Measurements from ENCODE around the gene ALPK3.

Gene ALPK3

GRCh38 chr15:84799511-84800187 is 17.5 kb upstream of the ALPK3 start:
- DNase-seq, result no peak

- DNase-seq, result no peak
Observed at GRCh38 chr15:84800365-84800806, 16.8 kb upstream of the ALPK3 start.

- DNase-seq, result no peak
Observed at GRCh38 chr15:84804005-84804900, 12.9 kb upstream of the ALPK3 start.

- no peak for DNase-seq
Observed at GRCh38 chr15:84805221-84805620, 11.9 kb upstream of the ALPK3 start.

- no peak for DNase-seq
Observed at GRCh38 chr15:84807228-84807627, 9.9 kb upstream of the ALPK3 start.

GRCh38 chr15:84810073-84810840 is 6.9 kb upstream of the ALPK3 start:
- no peak for DNase-seq

GRCh38 chr15:84811151-84811550 is 6.0 kb upstream of the ALPK3 start:
- no peak for DNase-seq

- no peak for DNase-seq
Observed at GRCh38 chr15:84811828-84812227, 5.3 kb upstream of the ALPK3 start.

GRCh38 chr15:84812842-84813241 is 4.3 kb upstream of the ALPK3 start:
- no peak for DNase-seq

GRCh38 chr15:84813435-84813834 is 3.7 kb upstream of the ALPK3 start:
- DNase-seq, result no peak

- DNase-seq, result no peak
Observed at GRCh38 chr15:84813931-84814330, 3.2 kb upstream of the ALPK3 start.

- DNase-seq, result no peak
Observed at GRCh38 chr15:84814916-84815315, 2.2 kb upstream of the ALPK3 start.

- no peak for DNase-seq
Observed at GRCh38 chr15:84817466-84818081, 418 bp downstream of the ALPK3 start.

GRCh38 chr15:84818261-84819131 is 1.3 kb downstream of the ALPK3 start:
- DNase-seq, result no peak

GRCh38 chr15:84819291-84819768 is 2.2 kb downstream of the ALPK3 start:
- no peak for DNase-seq

- DNase-seq, result no peak
Observed at GRCh38 chr15:84819791-84820190, 2.6 kb downstream of the ALPK3 start.

GRCh38 chr15:84821501-84822021 is 4.4 kb downstream of the ALPK3 start:
- no peak for DNase-seq

GRCh38 chr15:84822653-84823281 is 5.6 kb downstream of the ALPK3 start:
- no peak for DNase-seq

GRCh38 chr15:84823282-84823878 is 6.2 kb downstream of the ALPK3 start:
- DNase-seq, result no peak

GRCh38 chr15:84824260-84825007 is 7.3 kb downstream of the ALPK3 start:
- no peak for DNase-seq

Measured in AML-193 (cell line).